HG03196 (cell line): Measurements from ENCODE around the gene UBE3C.

Source experiments
- ATAC-seq: cut with Tn5 transposase; IDR thresholded peaks from one replicate; pipeline ENCODE4 v1.9.1; 2021; ENCODE audit not compliant: unreplicated experiment

UBE3C gene

GRCh38 chr7:157168571-157168970, 29.8 kb downstream of the UBE3C start:
- ATAC-seq: no peak

GRCh38 chr7:157176771-157177170, 38.0 kb downstream of the UBE3C start:
- no peak for ATAC-seq

GRCh38 chr7:157177333-157177982, 38.7 kb downstream of the UBE3C start:
- ATAC-seq: no peak

GRCh38 chr7:157177983-157178381, 39.3 kb downstream of the UBE3C start:
- ATAC-seq: no peak

GRCh38 chr7:157183832-157184231, 45.1 kb downstream of the UBE3C start:
- no peak for ATAC-seq

- ATAC-seq: no peak
These were observed 49.5 kb downstream of the UBE3C start for GRCh38 chr7:157188091-157188665.

- ATAC-seq: no peak
These were observed 50.7 kb downstream of the UBE3C start for GRCh38 chr7:157189405-157189804.

- ATAC-seq: no peak
These were observed 54.1 kb downstream of the UBE3C start for GRCh38 chr7:157192861-157193260.

GRCh38 chr7:157193274-157193673, 54.5 kb downstream of the UBE3C start:
- no peak for ATAC-seq

GRCh38 chr7:157194948-157195347, 56.2 kb downstream of the UBE3C start:
- ATAC-seq: no peak

- no peak for ATAC-seq
These were observed 57.1 kb downstream of the UBE3C start for GRCh38 chr7:157195868-157196267.

- ATAC-seq: no peak
These were observed 65.4 kb downstream of the UBE3C start for GRCh38 chr7:157204134-157204533.

GRCh38 chr7:157205438-157205837, 66.7 kb downstream of the UBE3C start:
- no peak for ATAC-seq

GRCh38 chr7:157208571-157209413, 70.1 kb downstream of the UBE3C start:
- ATAC-seq: no peak

- ATAC-seq: no peak
These were observed 72.0 kb downstream of the UBE3C start for GRCh38 chr7:157210682-157211081.

GRCh38 chr7:157211690-157212089, 73.0 kb downstream of the UBE3C start:
- no peak for ATAC-seq

- no peak for ATAC-seq
These were observed 80.4 kb downstream of the UBE3C start for GRCh38 chr7:157219154-157219553.

GRCh38 chr7:157220916-157221569, 82.3 kb downstream of the UBE3C start:
- no peak for ATAC-seq

GRCh38 chr7:157222687-157223086, 84.0 kb downstream of the UBE3C start:
- no peak for ATAC-seq

- no peak for ATAC-seq
These were observed 85.9 kb downstream of the UBE3C start for GRCh38 chr7:157224627-157225026.

GRCh38 chr7:157228864-157229422, 90.2 kb downstream of the UBE3C start:
- ATAC-seq: no peak
